CD4-positive, alpha-beta T cell (primary cell): ENCODE results near the gene ALDH2. TPM values are rescaled to one million over a fixed set of nuclear protein-coding genes. Genes with fewer than 3 reads are reported as not detected.
"Not testable (repeated sequence)": the region's sequence is repeated elsewhere in the genome, so short reads cannot be mapped to it uniquely, and the experiment has no call there.

Experiments used
- ATAC-seq: fragments of 200-7000 bp; cut with Tn5 transposase; one replicate; pipeline ENCODE4 v1.10.0; 2022; ENCODE audit warnings: mild to moderate bottlenecking; ENCODE audit not compliant: poor library complexity
- CTCF ChIA-PET: fragments of 350-600 bp; sonication (Branson Sonifier 250); formaldehyde crosslinking; loops from one replicate; lab custom pipeline; 2021; ENCODE audit warnings: antibody characterized with exemption, inconsistent platforms; lab: Charles Lee
- POLR2A ChIA-PET: fragments of 350-600 bp; sonication (Branson Sonifier 250); formaldehyde crosslinking; loops from one replicate; lab custom pipeline; 2021; ENCODE audit warnings: antibody characterized with exemption, inconsistent platforms; lab: Charles Lee
- DNase-seq, 14 experiments: peaks; one replicate each; pipeline ENCODE4 v3.0.0-alpha.2; 2013 to 2020; ENCODE audit warnings: mixed read lengths in 2 of 14
- H3K27ac ChIP-seq, 2 donors: one replicate each; pipeline versions ENCODE4 v1.5.1 to v1.7.0; 2013; ENCODE audit warnings: low read length in 2 of 2, low read depth in 1 of 2, mild to moderate bottlenecking in 1 of 2
- H3K27me3 ChIP-seq, 2 experiments: 1 replicate in 1 of 2; 2 replicates in 1 of 2; pipeline versions ENCODE4 v1.6.1 to v1.7.0; 2013; ENCODE audit warnings: low read length in 2 of 2, control low read depth in 1 of 2, mild to moderate bottlenecking in 1 of 2, moderate library complexity in 1 of 2; ENCODE audit not compliant: insufficient read depth in 2 of 2, control insufficient read depth in 1 of 2
- H3K36me3 ChIP-seq: one replicate; pipeline ENCODE4 v1.6.1; 2013; ENCODE audit warnings: low read length, control low read depth; ENCODE audit not compliant: insufficient read depth
- H3K4me1 ChIP-seq: one replicate; pipeline ENCODE4 v1.6.1; 2013; ENCODE audit warnings: low read length, control low read depth; ENCODE audit not compliant: insufficient read depth
- H3K4me3 ChIP-seq: one replicate; pipeline ENCODE4 v1.5.1; 2013; ENCODE audit warnings: mild to moderate bottlenecking, low read length, moderate library complexity
- H3K9me3 ChIP-seq, 2 experiments: 1 replicate in 1 of 2; 2 replicates in 1 of 2; pipeline versions ENCODE4 v1.6.1 to v1.7.0; 2013; ENCODE audit warnings: low read length in 2 of 2, mild to moderate bottlenecking in 2 of 2, control low read depth in 1 of 2, moderate library complexity in 1 of 2; ENCODE audit not compliant: control insufficient read depth in 1 of 2, insufficient read depth in 1 of 2
- H3K27ac Mint-ChIP-seq: one replicate; pipeline ENCODE4 v1.8.0; 2020; ENCODE audit warnings: mixed read lengths
- H3K27me3 Mint-ChIP-seq: one replicate; pipeline ENCODE4 v1.8.0; 2021; ENCODE audit warnings: mixed read lengths
- H3K36me3 Mint-ChIP-seq: one replicate; pipeline ENCODE4 v1.8.0; 2021; ENCODE audit warnings: low read depth, mixed read lengths
- H3K4me1 Mint-ChIP-seq: one replicate; pipeline ENCODE4 v1.8.0; 2021; ENCODE audit warnings: low read depth, mixed read lengths
- H3K4me3 Mint-ChIP-seq: one replicate; pipeline ENCODE4 v1.8.0; 2020; ENCODE audit warnings: mild to moderate bottlenecking, mixed read lengths
- H3K9me3 Mint-ChIP-seq: one replicate; pipeline ENCODE4 v1.8.0; 2020; ENCODE audit warnings: mixed read lengths
- CTCF ChIP-seq: fragments of 200-600 bp; IDR thresholded peaks from one replicate; pipeline ENCODE4 v1.8.0; 2022; ENCODE audit warnings: antibody characterized with exemption, mild to moderate bottlenecking
- intact Hi-C, 2 experiments: fragments of 100-400 bp; cut with DNase I in 1 of 2; cut with micrococcal nuclease in 1 of 2; formaldehyde crosslinking; loops; one replicate each; pipeline versions ENCODE4 v1.15.1 to v1.9.0; 2023 to 2025; cut with DNase I, micrococcal nuclease
- total RNA-seq, 174 experiments: library from RNA in 2 of 174; stranded (reverse) in 2 of 174; gene quantifications; one replicate each; pipeline ENCODE4 v1.2.3 and lab custom pipeline; 2021 to 2026

The ALDH2 gene
- total RNA-seq, 2 experiments from 2014 or later: 2.0 to 2.1 TPM

DNA sequence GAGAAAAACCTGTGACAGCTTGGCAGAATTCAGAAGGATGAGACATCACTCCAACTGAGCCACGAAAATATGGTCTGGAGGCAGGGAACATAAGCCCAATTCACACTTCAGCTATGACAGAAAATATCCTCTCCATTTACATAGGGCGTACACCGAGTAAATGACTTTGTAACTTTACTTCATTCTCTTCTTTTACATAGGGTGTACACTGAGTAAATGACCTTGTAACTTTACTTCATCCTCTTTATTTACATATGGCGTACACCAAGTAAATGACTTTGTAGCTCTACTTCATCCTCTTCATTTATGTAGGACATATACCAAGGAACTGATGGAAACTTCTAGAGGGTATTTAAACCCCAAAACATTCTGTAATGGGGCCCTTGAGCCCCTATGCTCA, 61.2 kb downstream of the ALDH2 start:
- Mint-ChIP-seq H3K4me1 (no peaks in the 10 kb centered on the region), H3K36me3 (no peaks in the 10 kb centered on the region), H3K9me3 (no peaks in the 10 kb centered on the region), H3K27ac (no peak overlapping the region), H3K4me3 (no peak overlapping the region), H3K27me3 (peaks cover 13% of the 10 kb centered on the region)
- Histone ChIP-seq H3K9me3 (no peaks in the 10 kb centered on the region), H3K36me3 (no peaks in the 10 kb centered on the region), H3K27me3 (no peaks in the 10 kb centered on the region), H3K4me1 (no peaks in the 10 kb centered on the region), H3K27ac (no peak overlapping the region), H3K4me3 (no peak overlapping the region)
- ATAC-seq (no peak), DNase-seq (no peak)
- intact Hi-C loops: no loop called here
- TF ChIP-seq CTCF: no peak
- CTCF ChIA-PET: interaction anchor here (0.6 kb wide), 1 partner anchor 539 kb away, joined by 4 read pairs; no protein-coding TSS in a partner anchor
- POLR2A ChIA-PET: interaction anchor here (1.6 kb wide), 1 partner anchor 14 kb away, joined by 4 read pairs; the partner anchor contains the start of gene MAPKAPK5

DNA sequence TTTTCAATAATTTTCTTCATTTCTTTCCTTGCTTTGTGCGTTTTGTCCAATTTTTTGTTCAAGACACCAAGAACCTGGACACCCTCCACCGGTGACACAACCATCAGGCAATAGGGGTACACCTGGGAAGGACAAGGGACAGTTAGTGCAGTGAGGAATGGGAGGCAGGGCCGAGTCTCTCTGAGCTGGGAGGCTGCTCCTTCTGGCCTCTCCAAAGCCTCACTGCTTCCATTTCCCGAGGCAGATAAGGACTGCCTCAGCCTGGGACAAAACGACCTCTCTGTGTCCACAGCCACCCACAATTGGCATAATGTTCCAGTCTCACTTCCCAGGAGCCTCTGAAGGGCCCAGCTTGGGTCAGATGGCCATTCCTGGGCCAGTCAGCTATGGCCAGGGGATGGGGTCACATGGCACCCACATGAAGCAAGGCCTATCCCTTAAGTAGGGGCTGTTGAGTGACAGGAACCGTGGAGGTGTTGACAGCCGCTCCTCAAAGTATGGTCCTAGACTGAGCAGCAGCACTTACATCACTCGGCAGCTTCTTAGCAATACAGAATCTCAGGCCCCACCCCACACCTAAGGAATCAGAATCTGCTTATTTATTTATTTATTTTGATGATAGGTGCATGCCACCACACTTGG, 61.7 kb downstream of the ALDH2 start:
- intact Hi-C loops: no loop called here
- DNase-seq (no peak), ATAC-seq (no peak)
- H3K36me3 Mint-ChIP-seq: no peaks in the 10 kb centered on the region
- H3K36me3 ChIP-seq: no peaks in the 10 kb centered on the region
- ChIA-PET CTCF (no interaction called here), POLR2A (no interaction called here)
- H3K27ac ChIP-seq: no peak overlapping the region
- no peak for TF ChIP-seq CTCF
- no peaks in the 10 kb centered on the region for H3K27me3 ChIP-seq
- no peak overlapping the region for H3K27ac Mint-ChIP-seq
- H3K4me3 Mint-ChIP-seq: no peak overlapping the region
- no peaks in the 10 kb centered on the region for H3K4me1 ChIP-seq
- H3K27me3 Mint-ChIP-seq: peaks cover 8% of the 10 kb centered on the region
- no peaks in the 10 kb centered on the region for H3K9me3 Mint-ChIP-seq
- H3K9me3 ChIP-seq: no peaks in the 10 kb centered on the region
- H3K4me1 Mint-ChIP-seq: no peaks in the 10 kb centered on the region
- H3K4me3 ChIP-seq: no peak overlapping the region

DNA sequence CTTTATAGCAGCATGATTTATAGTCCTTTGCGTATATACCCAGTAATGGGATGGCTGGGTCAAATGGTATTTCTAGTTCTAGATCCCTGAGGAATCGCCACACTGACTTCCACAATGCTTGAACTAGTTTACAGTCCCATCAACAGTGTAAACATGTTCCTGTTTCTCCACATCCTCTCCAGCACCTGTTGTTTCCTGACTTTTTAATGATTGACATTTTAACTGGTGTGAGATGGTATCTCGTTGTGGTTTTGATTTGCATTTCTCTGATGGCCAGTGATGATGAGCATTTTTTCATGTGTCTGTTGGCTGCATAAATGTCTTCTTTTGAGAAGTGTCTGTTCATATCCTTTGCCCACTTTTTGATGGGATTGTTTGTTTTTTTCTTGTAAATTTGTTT, 62.9 kb downstream of the ALDH2 start:
- H3K36me3 ChIP-seq, H3K9me3 ChIP-seq, ATAC-seq, H3K9me3 Mint-ChIP-seq, H3K4me1 ChIP-seq, intact Hi-C loops, H3K27ac ChIP-seq, POLR2A ChIA-PET, H3K4me3 Mint-ChIP-seq, H3K27ac Mint-ChIP-seq, CTCF ChIA-PET, H3K4me1 Mint-ChIP-seq, H3K4me3 ChIP-seq, H3K27me3 Mint-ChIP-seq, DNase-seq, H3K36me3 Mint-ChIP-seq, H3K27me3 ChIP-seq: not testable (repeated sequence)

- H3K9me3 ChIP-seq, ATAC-seq, H3K27me3 ChIP-seq, H3K4me3 ChIP-seq, H3K27ac ChIP-seq, H3K9me3 Mint-ChIP-seq, H3K36me3 ChIP-seq, POLR2A ChIA-PET, H3K27me3 Mint-ChIP-seq, intact Hi-C loops, CTCF ChIA-PET: not testable (repeated sequence)
- H3K4me1 Mint-ChIP-seq: peaks cover 36% of the 10 kb centered on the region
- H3K4me1 ChIP-seq: peaks cover 16% of the 10 kb centered on the region
- peaks cover 22% of the 10 kb centered on the region for H3K36me3 Mint-ChIP-seq
- DNase-seq: peak in 8 of 14 experiments; percentile 6 to 56 (median 32)
- H3K27ac Mint-ChIP-seq: peak overlapping the region; percentile 47
- peak overlapping the region; percentile 25 for H3K4me3 Mint-ChIP-seq
These were observed 68.1 kb downstream of the ALDH2 start for GRCh38 chr12:111834740-111835386.

GRCh38 chr12:111835531-111836181, 68.9 kb downstream of the ALDH2 start:
- H3K4me3 ChIP-seq, CTCF ChIA-PET, H3K4me3 Mint-ChIP-seq, H3K27ac ChIP-seq, H3K9me3 ChIP-seq, H3K27me3 Mint-ChIP-seq, intact Hi-C loops, H3K27me3 ChIP-seq, DNase-seq, POLR2A ChIA-PET, ATAC-seq, H3K9me3 Mint-ChIP-seq: not testable (repeated sequence)
- peaks cover 44% of the 10 kb centered on the region for H3K4me1 Mint-ChIP-seq
- peaks cover 29% of the 10 kb centered on the region for H3K36me3 Mint-ChIP-seq
- Histone ChIP-seq H3K4me1 (peaks cover 24% of the 10 kb centered on the region), H3K36me3 (peaks cover 15% of the 10 kb centered on the region)
- H3K27ac Mint-ChIP-seq: peak overlapping the region; percentile 75
